Common myeloid progenitor, CD34-positive (primary cell): ENCODE measurements around the gene CKS1B.

Experiments used
- CTCF ChIA-PET: fragments of 350-600 bp; sonication (Branson Sonifier 250); formaldehyde crosslinking; loops from one replicate; lab custom pipeline; 2021; ENCODE audit warnings: antibody characterized with exemption; lab: Charles Lee
- POLR2A ChIA-PET: fragments of 350-600 bp; sonication (Branson Sonifier 250); formaldehyde crosslinking; loops from one replicate; lab custom pipeline; 2021; ENCODE audit warnings: antibody characterized with exemption; lab: Charles Lee
- DNase-seq, 3 donors: peaks; one replicate each; pipeline versions ENCODE4 v3.0.0 to v3.0.0-alpha.2; 2013
- H3K27ac ChIP-seq, 2 experiments: 1 replicate in 1 of 2; 2 replicates in 1 of 2; pipeline ENCODE4 v1.7.0; 2013; ENCODE audit warnings: inconsistent platforms in 2 of 2, low read length in 2 of 2, mild to moderate bottlenecking in 2 of 2, low read depth in 1 of 2, moderate library complexity in 1 of 2; ENCODE audit not compliant: severe bottlenecking in 2 of 2, insufficient read depth in 1 of 2, poor library complexity in 1 of 2
- H3K27me3 ChIP-seq, 5 experiments: replicated peaks in 2 of 5; 1 replicate in 3 of 5; 2 replicates in 2 of 5; pipeline versions ENCODE4 v1.6.1 to v1.7.0; 2013; ENCODE audit warnings: low read length in 4 of 5, mild to moderate bottlenecking in 2 of 5, moderate library complexity in 2 of 5, inconsistent platforms in 1 of 5; ENCODE audit not compliant: insufficient read depth in 5 of 5, control insufficient read depth in 4 of 5
- H3K36me3 ChIP-seq, 4 experiments: 1 replicate in 2 of 4; 2 replicates in 2 of 4; pipeline versions ENCODE4 v1.6.1 to v1.7.0; 2013; ENCODE audit warnings: low read length in 3 of 4, control low read depth in 1 of 4, mild to moderate bottlenecking in 1 of 4; ENCODE audit not compliant: control insufficient read depth in 4 of 4, insufficient read depth in 4 of 4
- H3K4me1 ChIP-seq, 4 experiments: 1 replicate in 3 of 4; 2 replicates in 1 of 4; pipeline versions ENCODE4 v1.6.1 to v1.7.1; 2013; ENCODE audit warnings: low read length in 3 of 4, mild to moderate bottlenecking in 3 of 4, control low read depth in 1 of 4, inconsistent platforms in 1 of 4, moderate library complexity in 1 of 4; ENCODE audit not compliant: control insufficient read depth in 4 of 4, insufficient read depth in 4 of 4; ENCODE audit errors: control extremely low read depth in 1 of 4
- H3K4me3 ChIP-seq, 7 experiments: 1 replicate in 4 of 7; 2 replicates in 3 of 7; pipeline versions ENCODE4 v1.5.1 to v1.7.0; 2013; ENCODE audit warnings: mild to moderate bottlenecking in 7 of 7, low read length in 6 of 7, moderate library complexity in 6 of 7, inconsistent platforms in 2 of 7, low read depth in 2 of 7, control low read depth in 1 of 7; ENCODE audit not compliant: insufficient read depth in 4 of 7, control insufficient read depth in 1 of 7; ENCODE audit errors: extremely low read depth in 1 of 7
- H3K9me3 ChIP-seq, 5 experiments: 1 replicate in 4 of 5; 2 replicates in 1 of 5; pipeline versions ENCODE4 v1.6.1 to v1.7.1; 2013; ENCODE audit warnings: low read length in 4 of 5, mild to moderate bottlenecking in 2 of 5, inconsistent platforms in 1 of 5, low read depth in 1 of 5, moderate library complexity in 1 of 5; ENCODE audit not compliant: control insufficient read depth in 4 of 5, insufficient read depth in 2 of 5; ENCODE audit errors: control extremely low read depth in 1 of 5
- WGBS: methylation state at CpG from one replicate; pipeline ENCODE4 v1.1.5; 2013; ENCODE audit not compliant: insufficient coverage; 5-methylcytosine and 5-hydroxymethylcytosine counted together

The CKS1B gene

DNA sequence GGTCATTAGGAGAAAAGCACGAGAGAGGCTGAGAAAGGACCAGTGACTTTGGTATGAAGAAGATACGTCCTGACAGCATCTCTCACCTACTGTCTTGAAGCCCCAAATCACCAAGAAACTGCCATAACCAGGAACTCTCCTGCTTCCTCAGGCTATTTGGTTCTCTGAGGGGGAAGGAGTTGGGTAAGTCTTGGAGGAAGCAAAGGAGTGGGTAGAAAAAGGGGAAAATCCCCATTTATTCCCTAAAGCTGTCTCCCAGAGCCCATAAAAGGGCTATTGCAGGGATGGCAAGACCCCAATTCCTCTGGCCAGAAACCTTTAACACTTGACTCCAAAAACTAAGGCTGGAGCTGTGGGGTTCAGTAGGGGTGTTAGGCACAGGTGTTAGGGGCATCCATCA lies 16.4 kb upstream of the CKS1B start:
- WGBS: 100% methylated on average over 1 of the region's 2 CpGs
- no peaks in the 10 kb centered on the region for H3K9me3 ChIP-seq
- peaks cover 28 to 68% (median 61%) of the 10 kb centered on the region in 4 experiments for H3K4me1 ChIP-seq
- H3K36me3 ChIP-seq: peaks cover 0 to 26% (median 18%) of the 10 kb centered on the region in 4 experiments
- DNase-seq: no peak
- no peaks in the 10 kb centered on the region for H3K27me3 ChIP-seq
- ChIA-PET POLR2A (no interaction called here), CTCF (interaction anchor here (0.8 to 5.2 kb wide), 5 partner anchors 12 to 60 kb away, joined by 3 to 36 read pairs (median 3); no protein-coding TSS in a partner anchor)
- peak overlapping the region in 1 of 2 experiments; percentile 33 for H3K27ac ChIP-seq
- no peak overlapping the region for H3K4me3 ChIP-seq

DNA sequence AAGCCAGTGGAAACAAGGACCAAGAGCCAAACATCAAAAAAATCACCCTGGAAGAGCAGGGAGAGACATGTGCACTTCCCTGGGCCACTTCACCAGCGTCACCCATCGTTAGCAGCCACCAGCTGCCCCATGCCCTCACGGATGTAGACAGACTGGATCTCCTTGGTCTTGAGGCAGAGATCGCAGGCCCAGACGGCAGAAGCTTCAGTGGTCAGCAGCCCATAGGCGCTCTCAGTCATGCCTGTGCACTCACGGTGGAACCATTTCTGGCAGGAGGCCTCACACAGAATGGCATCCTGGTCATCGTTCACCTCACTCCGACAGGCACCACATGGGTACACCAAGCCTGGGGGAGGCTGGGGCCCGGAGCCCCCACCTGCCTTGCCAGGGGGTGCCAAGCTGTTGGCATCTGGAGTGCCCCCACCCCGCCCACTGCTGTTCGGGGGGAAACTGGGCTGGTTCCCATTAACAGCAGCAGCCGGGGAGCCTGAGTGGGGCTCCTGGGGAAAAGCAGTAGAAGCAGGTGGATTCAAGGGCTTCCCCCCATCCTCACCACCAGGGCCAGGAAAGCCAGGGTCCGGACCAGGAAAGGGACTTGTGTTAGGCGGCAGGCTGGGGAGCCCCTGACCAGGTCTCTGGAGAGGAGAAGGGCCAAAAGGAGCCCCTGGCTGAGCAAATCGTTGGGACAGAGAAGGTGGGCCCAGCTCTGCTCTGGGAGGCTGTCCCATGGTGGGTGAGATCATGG lies 15.6 kb upstream of the CKS1B start:
- ChIA-PET CTCF (interaction anchor here (0.8 to 5.2 kb wide), 8 partner anchors 7 to 132 kb away, joined by 3 to 36 read pairs (median 4); no protein-coding TSS in a partner anchor), POLR2A (interaction anchor here (0.5 kb wide), 1 partner anchor 21 kb away, joined by 3 read pairs; no protein-coding TSS in a partner anchor)
- H3K36me3 ChIP-seq: peaks cover 0 to 31% (median 23%) of the 10 kb centered on the region in 4 experiments
- 96% methylated on average over 12 of the region's 16 CpGs for WGBS
- H3K27me3 ChIP-seq: no peaks in the 10 kb centered on the region
- no peak for DNase-seq
- no peaks in the 10 kb centered on the region for H3K9me3 ChIP-seq
- H3K27ac ChIP-seq: peak overlapping the region; percentile 33
- no peak overlapping the region for H3K4me3 ChIP-seq
- peaks cover 28 to 67% (median 59%) of the 10 kb centered on the region in 4 experiments for H3K4me1 ChIP-seq

DNA sequence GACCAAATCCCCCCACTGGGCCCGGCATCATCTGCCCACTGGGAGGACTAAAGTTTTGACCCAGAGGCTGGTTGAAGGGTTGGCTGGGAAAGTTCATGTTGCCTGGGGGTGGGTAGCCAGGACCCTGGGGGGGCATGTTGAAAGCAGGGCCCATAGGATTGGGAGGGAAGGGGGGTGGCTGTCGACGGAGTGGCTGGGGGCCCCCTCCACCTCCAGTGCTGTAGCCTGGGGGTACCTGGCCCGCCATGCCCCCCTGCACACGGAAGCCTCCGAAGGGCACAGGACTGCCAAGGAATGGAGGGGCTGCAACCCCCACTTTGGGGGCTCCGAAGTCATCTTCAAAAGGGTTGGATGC lies 15.1 kb upstream of the CKS1B start:
- Histone ChIP-seq H3K4me1 (peaks cover 25 to 62% (median 54%) of the 10 kb centered on the region in 4 experiments), H3K9me3 (no peaks in the 10 kb centered on the region), H3K4me3 (no peak overlapping the region), H3K27ac (peak overlapping the region in 1 of 2 experiments; percentile 33), H3K27me3 (no peaks in the 10 kb centered on the region), H3K36me3 (peaks cover 0 to 34% (median 25%) of the 10 kb centered on the region in 4 experiments)
- CTCF ChIA-PET: interaction anchor here (1.0 to 5.2 kb wide), 5 partner anchors 8 to 132 kb away, joined by 3 to 36 read pairs (median 4); no protein-coding TSS in a partner anchor
- POLR2A ChIA-PET: interaction anchor here (0.6 to 0.7 kb wide), 2 partner anchors 15 to 724 kb away, joined by 3 to 8 read pairs; no protein-coding TSS in a partner anchor
- no peak for DNase-seq
- 94% methylated on average over 7 of the region's 7 CpGs for WGBS

DNA sequence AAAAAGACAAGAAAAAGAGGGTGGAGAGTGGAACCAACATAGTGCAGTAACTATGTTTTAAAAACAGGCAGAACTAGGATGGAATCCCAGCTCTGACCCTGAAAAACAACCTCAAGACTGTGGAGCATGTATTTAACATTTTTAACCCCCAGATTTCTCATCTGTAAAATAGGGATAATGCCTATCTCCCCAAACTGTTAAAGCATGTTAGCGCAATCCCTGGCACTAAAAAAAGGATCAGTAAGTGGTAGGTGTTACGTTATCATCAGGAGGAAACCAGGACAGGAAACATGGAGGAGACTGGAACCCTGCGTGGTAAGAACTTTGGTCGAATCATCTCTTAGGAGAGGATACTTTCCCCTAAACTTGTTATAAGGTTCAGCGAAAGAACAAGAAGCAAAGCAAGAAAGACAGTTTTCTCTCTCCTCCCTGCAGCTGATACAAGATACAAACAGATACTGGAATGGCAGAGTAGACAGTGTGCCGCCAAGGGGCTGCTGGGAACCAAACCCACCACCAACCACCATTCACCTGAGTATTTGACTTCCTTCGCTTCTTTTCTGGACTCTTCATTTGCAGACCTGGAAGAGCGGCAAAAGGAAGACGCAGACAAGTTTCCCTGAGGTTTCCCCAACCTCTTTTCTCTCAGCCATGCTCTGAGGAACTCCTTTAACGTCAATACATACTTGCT lies 13.9 kb upstream of the CKS1B start:
- H3K9me3 ChIP-seq: no peaks in the 10 kb centered on the region
- peak overlapping the region in 6 of 7 experiments; percentile 74 to 89 (median 84) for H3K4me3 ChIP-seq
- H3K4me1 ChIP-seq: peaks cover 15 to 50% (median 44%) of the 10 kb centered on the region in 4 experiments
- CTCF ChIA-PET: interaction anchor here (1.0 to 2.1 kb wide), 15 partner anchors 9 to 100 kb away, joined by 3 to 17 read pairs (median 4); partner anchors contain the start of genes LENEP, SHC1 and ZBTB7B
- POLR2A ChIA-PET: interaction anchor here (0.5 to 1.8 kb wide), 13 partner anchors 8 to 372 kb away, joined by 3 to 7 read pairs (median 4); partner anchors contain the start of genes CKS1B, PMVK and SHC1
- DNase-seq: no peak
- H3K27ac ChIP-seq: peak overlapping the region; percentile 89 to 97
- H3K36me3 ChIP-seq: peaks cover 2 to 43% (median 34%) of the 10 kb centered on the region in 4 experiments
- 11% methylated on average over 6 of the region's 10 CpGs for WGBS
- no peaks in the 10 kb centered on the region for H3K27me3 ChIP-seq

DNA sequence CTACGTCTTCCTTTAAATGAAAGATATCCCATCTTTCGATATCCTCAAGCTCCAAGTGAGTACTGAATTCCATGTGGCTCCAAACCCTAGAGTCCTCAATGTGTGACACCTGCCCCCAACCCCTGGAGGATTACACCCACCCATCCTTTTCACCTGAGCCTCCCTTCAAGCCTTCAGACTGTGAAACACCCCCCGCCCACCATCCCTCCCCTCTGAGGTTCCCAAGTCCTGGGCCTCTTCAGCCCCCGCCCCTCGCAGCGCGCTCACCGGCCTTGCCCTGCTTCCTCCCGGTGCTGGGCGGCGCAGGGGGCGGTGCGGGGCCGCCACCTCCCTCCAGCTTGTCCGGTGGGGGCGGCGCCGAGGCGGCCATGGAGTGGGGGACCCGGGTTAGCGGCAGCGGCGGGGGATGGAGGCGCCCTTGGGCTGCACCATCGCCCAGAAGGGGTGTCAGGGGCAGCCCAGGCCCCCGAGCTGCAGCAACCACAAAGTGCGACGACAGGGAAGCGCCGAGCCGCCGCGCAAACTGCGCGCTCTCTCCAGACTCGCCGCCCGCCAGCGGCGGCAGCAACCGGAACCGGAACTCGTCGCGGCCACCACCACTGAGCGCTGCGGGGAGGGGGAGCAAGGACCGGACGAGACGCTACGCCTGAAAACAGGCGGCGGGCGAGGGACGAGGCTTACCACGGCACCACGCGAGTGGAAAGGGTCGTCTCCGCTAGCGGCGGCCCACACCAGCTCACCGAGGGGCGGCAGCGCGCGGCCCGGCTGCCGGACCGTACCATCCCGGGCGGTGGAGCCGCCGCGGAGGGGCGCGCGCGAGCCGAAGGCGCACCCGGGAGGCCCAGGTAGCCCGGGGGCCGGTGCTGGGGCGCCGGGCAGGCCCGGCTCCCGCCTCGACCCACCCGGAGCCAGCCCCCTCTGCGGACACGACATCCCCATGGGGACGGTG lies 13.0 kb upstream of the CKS1B start, which contains the start of gene PYGO2:
TSS of gene PYGO2 (minus strand) at position 576 of the 949 bp plus-strand sequence. CDS start at position 370, 206 bp downstream.
- H3K36me3 ChIP-seq: peaks cover 2 to 52% (median 42%) of the 10 kb centered on the region in 4 experiments

More for the DNA sequence above, 13.0 kb upstream of the CKS1B start, which contains the start of gene PYGO2:
- POLR2A ChIA-PET: interaction anchor here (0.5 to 1.8 kb wide), 13 partner anchors 8 to 1372 kb away, joined by 3 to 7 read pairs (median 4); partner anchors contain the start of genes CKS1B, PMVK and SHC1
- Histone ChIP-seq H3K4me3 (peak within 1 kb of the TSS; percentile 74 to 97 (median 84)), H3K4me1 (peaks cover 14 to 41% (median 37%) of the 10 kb centered on the region in 4 experiments), H3K9me3 (no peaks in the 10 kb centered on the region), H3K27ac (peak within 1 kb of the TSS; percentile 89 to 97), H3K27me3 (no peaks in the 10 kb centered on the region)
- DNase-seq: peak; percentile 79 to 93 (median 89)
- WGBS: under 1% methylated on average over 75 of the region's 93 CpGs
- CTCF ChIA-PET: interaction anchor here (1.0 to 2.1 kb wide), 16 partner anchors 10 to 99 kb away, joined by 3 to 17 read pairs (median 4); partner anchors contain the start of genes LENEP, SHC1 and ZBTB7B
